ENCODE results near the gene CLEC4D. TPM values are rescaled to one million over a fixed set of nuclear protein-coding genes. Genes with fewer than 3 reads are reported as not detected.

The CLEC4D gene
- polyA plus RNA-seq, 4 donors, result 0.30 to 0.77 (median 0.37) TPM

Other genes starting within 250 kb of the CLEC4D start
- under 1 TPM; 0.06 to 0.21 (median 0.10) TPM for gene CLEC6A, start 57.5 kb upstream of the CLEC4D start, polyA plus RNA-seq (ENCODE audit: insufficient read length in 4 of 4)
- 1 to 10 TPM; 1.1 to 2.1 (median 1.6) TPM for gene CLEC4E, start 27.4 kb downstream of the CLEC4D start, polyA plus RNA-seq (ENCODE audit: insufficient read length in 4 of 4)
- under 1 TPM; 0.32 to 0.92 (median 0.43) TPM for gene AICDA, start 99.4 kb downstream of the CLEC4D start, polyA plus RNA-seq (ENCODE audit: insufficient read length in 4 of 4)
- gene MFAP5, start 149.3 kb downstream of the CLEC4D start, polyA plus RNA-seq (ENCODE audit: insufficient read length in 4 of 4), result 1 to 10 TPM in 3 of 4 donors, under 1 TPM in 1; 0.38 to 3.5 (median 1.4) TPM
- gene RIMKLB, start 184.5 kb downstream of the CLEC4D start, polyA plus RNA-seq (ENCODE audit: insufficient read length in 4 of 4), result 100 to 1,000 TPM in 2 of 4 donors, 10 to 100 TPM in 2; 82.9 to 145 (median 98.4) TPM

All from left renal cortex interstitium (tissue), 4 donors.